Measurements from ENCODE around the gene ATRNL1.

The ATRNL1 gene

GRCh38 chr10:115931309-115931708 lies 838.1 kb downstream of the ATRNL1 start:
- no peak for DNase-seq

GRCh38 chr10:115932099-115932498 lies 838.9 kb downstream of the ATRNL1 start:
- no peak for DNase-seq

DNA sequence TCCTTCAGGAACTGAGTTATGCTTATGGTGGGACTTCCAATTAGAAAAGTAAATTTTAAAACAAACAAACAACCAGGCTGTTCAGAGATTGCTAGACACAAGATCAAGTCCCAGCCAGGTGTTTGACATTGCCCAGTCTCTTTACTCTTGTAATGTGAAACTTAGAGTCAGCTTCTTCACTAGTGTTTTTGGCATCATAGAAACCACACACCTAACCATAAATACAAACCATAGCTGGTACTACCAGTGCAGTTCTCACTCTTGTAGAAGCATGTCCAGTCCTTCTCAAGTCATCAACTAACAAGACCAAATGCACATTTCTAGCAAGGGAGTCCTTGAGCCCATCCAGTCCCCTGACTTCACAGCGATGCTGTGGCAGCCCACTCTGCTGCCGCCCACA lies 839.9 kb downstream of the ATRNL1 start:
- DNase-seq = no peak

- DNase-seq = no peak
Observed at GRCh38 chr10:115935731-115936130, 842.6 kb downstream of the ATRNL1 start.

DNA sequence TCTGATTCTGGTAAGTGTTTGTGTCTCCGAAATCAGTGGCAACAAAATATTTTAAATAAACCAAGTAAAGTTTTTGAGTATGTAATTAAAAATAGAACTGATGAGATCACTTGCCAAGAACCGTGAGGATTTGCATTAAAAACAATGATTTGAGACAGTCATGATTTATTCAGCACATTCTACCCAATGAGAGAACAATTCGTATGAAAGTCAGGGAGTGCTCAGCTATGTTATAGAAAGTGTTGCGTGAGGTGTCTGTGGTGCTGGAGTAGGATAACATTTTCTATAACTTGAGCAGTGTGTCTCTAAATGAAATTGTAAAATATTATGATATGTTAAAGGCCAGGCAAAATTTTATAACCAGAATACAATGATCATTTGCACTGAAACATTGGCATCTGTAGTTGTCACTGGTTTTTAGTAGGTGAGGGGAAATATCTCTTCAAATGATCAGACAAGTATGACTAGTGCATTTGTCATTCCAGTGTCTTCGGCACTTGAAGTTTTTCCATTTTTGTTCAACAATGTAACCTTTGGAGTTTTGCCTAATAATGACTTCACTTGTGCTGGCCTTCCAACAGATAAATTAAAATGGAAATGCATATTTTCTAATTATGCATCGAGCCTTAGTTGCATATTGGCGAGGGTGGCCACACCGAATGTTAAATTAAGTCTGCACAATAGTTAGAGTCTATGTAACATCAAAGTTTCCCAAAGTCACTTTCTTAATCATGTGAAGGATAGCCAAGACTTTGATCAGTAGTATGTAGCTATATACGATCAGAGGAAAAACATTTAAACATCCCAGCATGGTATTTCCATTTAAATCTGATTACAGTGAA lies 844.0 kb downstream of the ATRNL1 start:
- no peak for DNase-seq

GRCh38 chr10:115937768-115938056 lies 844.5 kb downstream of the ATRNL1 start:
- no peak for DNase-seq

- no peak for DNase-seq
Observed at GRCh38 chr10:115939101-115939854, 846.1 kb downstream of the ATRNL1 start.

DNA sequence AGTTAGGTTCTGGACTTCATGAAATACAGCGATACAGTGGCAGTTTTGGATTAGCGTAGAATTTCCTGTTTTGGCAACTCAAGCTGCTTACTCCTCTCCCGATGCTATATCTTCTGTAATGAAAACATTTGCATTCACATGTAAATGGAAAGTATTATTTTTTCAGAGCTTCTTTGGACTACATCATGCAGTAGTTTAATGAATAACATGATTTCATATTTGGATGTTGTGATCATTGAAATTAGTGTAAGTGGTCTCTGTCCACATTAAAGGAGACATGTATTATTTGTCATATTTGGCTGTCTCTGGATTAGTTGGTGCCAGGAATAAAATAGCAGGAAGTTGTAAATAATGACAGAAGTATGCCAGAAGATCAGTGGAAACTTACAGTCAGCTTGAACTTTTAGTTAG lies 848.2 kb downstream of the ATRNL1 start:
- no peak for DNase-seq

GRCh38 chr10:115942101-115942500 lies 848.9 kb downstream of the ATRNL1 start:
- DNase-seq = no peak

DNA sequence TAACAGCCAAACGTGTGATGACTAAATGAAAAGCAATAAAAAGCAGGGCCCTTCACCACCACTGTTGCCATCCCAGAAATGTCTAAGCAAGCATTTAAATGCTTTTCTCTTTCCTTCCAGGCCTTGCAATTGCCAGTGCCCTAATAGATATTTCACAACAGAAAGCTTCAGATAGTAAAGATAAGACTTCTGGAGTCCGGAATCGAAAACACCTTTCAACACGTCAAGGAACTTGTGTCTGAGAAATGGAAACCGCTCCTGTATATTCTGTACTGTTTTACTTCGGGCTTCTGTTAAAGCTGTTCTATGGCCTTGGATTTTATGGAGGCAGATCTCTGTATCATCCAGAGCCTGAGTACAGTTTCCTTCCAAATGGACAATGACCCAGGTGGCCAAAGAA lies 851.4 kb downstream of the ATRNL1 start:
- no peak for DNase-seq

- DNase-seq = no peak
Observed at GRCh38 chr10:115945701-115946445, 852.7 kb downstream of the ATRNL1 start.

- no peak for DNase-seq
Observed at GRCh38 chr10:115947104-115947503, 853.9 kb downstream of the ATRNL1 start.

DNA sequence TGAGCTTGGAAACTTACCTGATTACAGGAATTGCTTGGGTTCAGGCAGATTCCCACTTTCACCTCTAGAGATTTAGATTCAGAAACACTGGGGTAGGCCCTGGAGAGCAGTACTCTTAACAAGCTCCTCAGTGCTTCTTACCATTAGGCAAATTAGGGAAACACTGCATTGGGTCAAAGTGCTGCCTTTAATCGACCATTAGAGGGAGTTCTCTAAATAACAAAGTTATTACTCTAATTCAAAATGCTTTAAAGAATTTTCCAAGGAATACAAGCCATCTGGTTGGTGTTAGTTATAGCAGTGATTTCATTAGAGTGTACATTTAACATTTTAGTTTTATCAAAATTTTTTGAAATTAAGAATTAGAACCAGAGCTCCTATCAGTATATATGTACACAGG lies 855.3 kb downstream of the ATRNL1 start:
- no peak for DNase-seq

- DNase-seq = no peak
Observed at GRCh38 chr10:115949282-115949844, 856.2 kb downstream of the ATRNL1 start.

DNA sequence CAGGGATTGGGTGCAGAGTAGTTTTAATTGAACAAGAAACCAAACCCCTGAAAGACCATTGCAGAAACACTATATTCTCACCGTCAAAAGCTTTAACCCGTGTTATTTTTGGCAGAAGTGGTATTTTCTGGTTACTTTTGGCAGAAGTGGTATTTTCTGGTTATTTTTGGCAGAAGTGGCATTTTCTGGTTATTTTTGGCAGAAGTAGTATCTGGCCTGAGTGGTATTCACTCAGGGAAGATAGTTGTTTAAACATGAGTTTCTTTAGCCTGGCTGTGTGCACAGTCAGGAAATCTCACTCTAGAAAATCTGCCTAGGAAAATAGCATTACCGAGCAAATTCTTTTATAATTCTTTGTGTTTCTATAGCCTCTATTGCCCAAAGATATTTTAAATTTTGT lies 857.2 kb downstream of the ATRNL1 start:
- DNase-seq = no peak

- DNase-seq = no peak
Observed at GRCh38 chr10:115951242-115951641, 858.1 kb downstream of the ATRNL1 start.

GRCh38 chr10:115953281-115953680 lies 860.1 kb downstream of the ATRNL1 start:
- no peak for DNase-seq

DNA sequence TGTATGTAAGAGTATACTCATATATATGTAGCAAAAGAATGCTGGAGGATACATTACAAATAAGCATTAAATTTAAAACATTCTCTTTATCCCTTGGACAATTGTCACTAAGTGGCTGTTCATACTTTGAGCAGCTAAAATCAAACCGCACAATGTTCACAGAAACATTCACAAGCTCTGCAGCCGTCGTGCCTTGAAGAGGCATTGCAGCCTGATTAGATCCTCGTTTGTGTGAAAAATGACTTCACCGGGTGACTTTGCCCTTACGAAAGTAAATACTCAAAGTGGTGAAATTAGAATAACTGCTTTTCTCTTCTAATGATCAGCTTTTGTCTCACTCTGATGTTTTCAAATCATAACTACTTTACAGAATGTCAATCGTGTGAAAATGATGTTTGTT lies 860.8 kb downstream of the ATRNL1 start:
- no peak for DNase-seq

GRCh38 chr10:115956225-115957011 lies 863.3 kb downstream of the ATRNL1 start:
- DNase-seq = no peak

DNA sequence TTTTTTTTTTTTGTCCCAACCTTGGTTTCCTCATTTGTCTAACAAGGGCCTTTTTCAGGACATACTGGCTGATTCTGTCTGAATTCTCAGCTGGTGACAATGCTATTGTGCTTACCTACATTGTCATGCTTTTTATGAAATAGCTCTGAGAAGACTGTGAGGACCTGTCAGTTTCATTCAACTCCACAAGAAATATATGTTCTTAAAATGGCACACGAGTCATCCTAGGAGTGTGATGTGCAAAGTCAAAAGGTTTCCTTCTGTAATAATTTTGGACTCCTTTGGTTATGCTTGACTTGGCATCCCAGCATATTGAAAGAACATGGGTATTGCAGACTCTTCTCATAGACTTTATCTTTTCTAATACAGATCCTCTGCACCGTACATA lies 863.8 kb downstream of the ATRNL1 start:
- DNase-seq = no peak

DNA sequence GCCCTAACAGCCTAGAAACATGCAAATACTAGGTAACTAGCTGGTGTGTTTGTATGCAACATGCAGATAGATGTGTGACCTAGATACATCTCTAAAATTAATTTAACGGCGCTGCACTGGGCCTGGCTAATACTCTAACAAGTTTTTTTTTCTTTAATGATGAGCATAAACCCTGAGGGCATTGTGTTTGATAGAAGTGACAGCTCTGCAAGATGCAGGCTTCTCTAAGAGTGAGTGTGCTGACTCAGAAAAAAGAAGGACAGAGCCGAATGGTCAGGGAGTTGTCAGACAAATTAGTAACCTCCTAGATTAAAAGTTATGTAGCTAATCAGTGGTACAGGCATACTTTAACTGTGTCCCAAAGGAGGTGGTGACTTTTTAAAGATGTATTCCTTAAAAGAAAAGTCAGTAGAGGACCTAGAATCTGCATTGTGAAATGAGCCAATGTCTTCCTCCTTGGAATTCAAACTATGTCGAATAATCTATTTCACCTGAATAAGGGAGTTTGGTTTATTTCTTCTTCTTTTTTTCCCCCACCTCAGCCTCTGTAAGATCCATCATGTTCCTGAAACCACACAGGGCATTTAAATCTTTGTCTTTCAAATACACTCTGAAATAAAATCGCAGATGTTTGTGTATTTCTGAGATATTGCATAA lies 864.7 kb downstream of the ATRNL1 start:
- DNase-seq = no peak

DNA sequence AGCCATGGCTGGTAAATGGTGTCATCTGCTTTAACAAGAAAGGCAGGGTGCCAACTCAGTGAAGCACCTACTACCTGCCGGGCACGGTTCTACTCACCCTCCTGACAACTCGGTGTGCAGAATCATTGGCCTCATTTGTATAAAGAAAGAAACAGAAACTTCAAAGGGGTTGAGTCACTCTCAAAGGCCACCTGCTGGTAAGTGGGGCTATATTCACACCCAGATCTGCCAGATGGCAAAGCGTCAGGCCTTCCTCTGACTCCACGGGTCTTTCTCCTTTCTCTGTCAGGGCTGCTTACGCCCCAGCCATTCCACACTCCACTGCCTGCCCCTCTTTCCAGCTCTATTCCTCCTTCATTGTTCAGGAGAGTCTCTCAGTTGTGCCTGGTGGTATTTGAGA lies 870.7 kb downstream of the ATRNL1 start:
- no peak for DNase-seq

Data from activated CD4-positive, CD25-positive, alpha-beta regulatory T cell treated with anti-CD3 and anti-CD28 coated beads, Interleukin-2, amount 50 U/mL, for 72 hours (primary cell).